ENCODE results near the gene RAB9A.
A peak's percentile ranks its signal among the peaks of the same experiment; 100 is the strongest.

RAB9A gene

GRCh38 chrX:13691841-13692371, 3.0 kb downstream of the RAB9A start:
- no peaks in the 10 kb centered on the region for H3K36me3 ChIP-seq (ENCODE audit: control insufficient read depth in 1 of 2, insufficient read depth in 2 of 2, low read length in 2 of 2)
- H3K27me3 ChIP-seq (ENCODE audit: low read depth, low read length) = no peaks in the 10 kb centered on the region
- no peak overlapping the region for H3K4me3 ChIP-seq (ENCODE audit: low read depth in 1 of 2, low read length in 2 of 2)
- H3K9me3 ChIP-seq (ENCODE audit: control insufficient read depth in 1 of 2, low read length in 2 of 2) = no peaks in the 10 kb centered on the region
- peaks cover 5 to 29% of the 10 kb centered on the region in 2 donors for H3K4me1 ChIP-seq (ENCODE audit: control insufficient read depth in 1 of 2, insufficient read depth in 2 of 2, low read length in 2 of 2)
- H3K27ac ChIP-seq (ENCODE audit: low read length) = no peak overlapping the region

GRCh38 chrX:13692771-13693231, 3.9 kb downstream of the RAB9A start:
- H3K36me3 ChIP-seq (ENCODE audit: control insufficient read depth in 1 of 2, insufficient read depth in 2 of 2, low read length in 2 of 2) = no peaks in the 10 kb centered on the region
- H3K27ac ChIP-seq (ENCODE audit: low read length) = no peak overlapping the region
- no peaks in the 10 kb centered on the region for H3K27me3 ChIP-seq (ENCODE audit: low read depth, low read length)
- no peaks in the 10 kb centered on the region for H3K9me3 ChIP-seq (ENCODE audit: control insufficient read depth in 1 of 2, low read length in 2 of 2)
- peaks cover 5 to 37% of the 10 kb centered on the region in 2 donors for H3K4me1 ChIP-seq (ENCODE audit: control insufficient read depth in 1 of 2, insufficient read depth in 2 of 2, low read length in 2 of 2)
- no peak overlapping the region for H3K4me3 ChIP-seq (ENCODE audit: low read depth in 1 of 2, low read length in 2 of 2)

GRCh38 chrX:13693341-13693961, 4.5 kb downstream of the RAB9A start:
- no peaks in the 10 kb centered on the region for H3K27me3 ChIP-seq (ENCODE audit: low read depth, low read length)
- no peaks in the 10 kb centered on the region for H3K36me3 ChIP-seq (ENCODE audit: control insufficient read depth in 1 of 2, insufficient read depth in 2 of 2, low read length in 2 of 2)
- no peak overlapping the region for H3K27ac ChIP-seq (ENCODE audit: low read length)
- H3K9me3 ChIP-seq (ENCODE audit: control insufficient read depth in 1 of 2, low read length in 2 of 2) = no peaks in the 10 kb centered on the region
- H3K4me1 ChIP-seq (ENCODE audit: control insufficient read depth in 1 of 2, insufficient read depth in 2 of 2, low read length in 2 of 2) = peaks cover 5 to 40% of the 10 kb centered on the region in 2 donors
- H3K4me3 ChIP-seq (ENCODE audit: low read depth in 1 of 2, low read length in 2 of 2) = no peak overlapping the region

GRCh38 chrX:13694359-13694758, 5.4 kb downstream of the RAB9A start:
- Histone ChIP-seq H3K4me1 (ENCODE audit: control insufficient read depth in 1 of 2, insufficient read depth in 2 of 2, low read length in 2 of 2) (peaks cover 11 to 49% of the 10 kb centered on the region in 2 donors), H3K36me3 (ENCODE audit: control insufficient read depth in 1 of 2, insufficient read depth in 2 of 2, low read length in 2 of 2) (no peaks in the 10 kb centered on the region), H3K27me3 (ENCODE audit: low read depth, low read length) (no peaks in the 10 kb centered on the region), H3K27ac (ENCODE audit: low read length) (no peak overlapping the region), H3K9me3 (ENCODE audit: control insufficient read depth in 1 of 2, low read length in 2 of 2) (no peaks in the 10 kb centered on the region), H3K4me3 (ENCODE audit: low read depth in 1 of 2, low read length in 2 of 2) (no peak overlapping the region)

- Histone ChIP-seq H3K27ac (ENCODE audit: low read length) (no peak overlapping the region), H3K4me3 (ENCODE audit: low read depth in 1 of 2, low read length in 2 of 2) (no peak overlapping the region), H3K27me3 (ENCODE audit: low read depth, low read length) (no peaks in the 10 kb centered on the region), H3K36me3 (ENCODE audit: control insufficient read depth in 1 of 2, insufficient read depth in 2 of 2, low read length in 2 of 2) (no peaks in the 10 kb centered on the region), H3K4me1 (ENCODE audit: control insufficient read depth in 1 of 2, insufficient read depth in 2 of 2, low read length in 2 of 2) (peaks cover 11 to 49% of the 10 kb centered on the region in 2 donors), H3K9me3 (ENCODE audit: control insufficient read depth in 1 of 2, low read length in 2 of 2) (no peaks in the 10 kb centered on the region)
These were observed 6.1 kb downstream of the RAB9A start for GRCh38 chrX:13694983-13695382.

GRCh38 chrX:13695601-13696115, 6.7 kb downstream of the RAB9A start:
- Histone ChIP-seq H3K27me3 (ENCODE audit: low read depth, low read length) (no peaks in the 10 kb centered on the region), H3K36me3 (ENCODE audit: control insufficient read depth in 1 of 2, insufficient read depth in 2 of 2, low read length in 2 of 2) (no peaks in the 10 kb centered on the region), H3K9me3 (ENCODE audit: control insufficient read depth in 1 of 2, low read length in 2 of 2) (no peaks in the 10 kb centered on the region), H3K27ac (ENCODE audit: low read length) (no peak overlapping the region), H3K4me3 (ENCODE audit: low read depth in 1 of 2, low read length in 2 of 2) (no peak overlapping the region), H3K4me1 (ENCODE audit: control insufficient read depth in 1 of 2, insufficient read depth in 2 of 2, low read length in 2 of 2) (peaks cover 11 to 49% of the 10 kb centered on the region in 2 donors)

GRCh38 chrX:13697455-13697854, 8.5 kb downstream of the RAB9A start:
- Histone ChIP-seq H3K27ac (ENCODE audit: low read length) (no peak overlapping the region), H3K4me1 (ENCODE audit: control insufficient read depth in 1 of 2, insufficient read depth in 2 of 2, low read length in 2 of 2) (peaks cover 15 to 47% of the 10 kb centered on the region in 2 donors), H3K9me3 (ENCODE audit: control insufficient read depth in 1 of 2, low read length in 2 of 2) (no peaks in the 10 kb centered on the region), H3K36me3 (ENCODE audit: control insufficient read depth in 1 of 2, insufficient read depth in 2 of 2, low read length in 2 of 2) (no peaks in the 10 kb centered on the region), H3K27me3 (ENCODE audit: low read depth, low read length) (no peaks in the 10 kb centered on the region), H3K4me3 (ENCODE audit: low read depth in 1 of 2, low read length in 2 of 2) (no peak overlapping the region)

- Histone ChIP-seq H3K36me3 (ENCODE audit: control insufficient read depth in 1 of 2, insufficient read depth in 2 of 2, low read length in 2 of 2) (no peaks in the 10 kb centered on the region), H3K27me3 (ENCODE audit: low read depth, low read length) (no peaks in the 10 kb centered on the region), H3K4me3 (ENCODE audit: low read depth in 1 of 2, low read length in 2 of 2) (no peak overlapping the region), H3K4me1 (ENCODE audit: control insufficient read depth in 1 of 2, insufficient read depth in 2 of 2, low read length in 2 of 2) (peaks cover 15 to 43% of the 10 kb centered on the region in 2 donors), H3K27ac (ENCODE audit: low read length) (no peak overlapping the region), H3K9me3 (ENCODE audit: control insufficient read depth in 1 of 2, low read length in 2 of 2) (no peaks in the 10 kb centered on the region)
These were observed 9.0 kb downstream of the RAB9A start for GRCh38 chrX:13697976-13698375.

- Histone ChIP-seq H3K27ac (ENCODE audit: low read length) (peak overlapping the region; percentile 58), H3K4me1 (ENCODE audit: control insufficient read depth in 1 of 2, insufficient read depth in 2 of 2, low read length in 2 of 2) (peaks cover 15 to 44% of the 10 kb centered on the region in 2 donors), H3K36me3 (ENCODE audit: control insufficient read depth in 1 of 2, insufficient read depth in 2 of 2, low read length in 2 of 2) (no peaks in the 10 kb centered on the region), H3K27me3 (ENCODE audit: low read depth, low read length) (no peaks in the 10 kb centered on the region), H3K4me3 (ENCODE audit: low read depth in 1 of 2, low read length in 2 of 2) (no peak overlapping the region), H3K9me3 (ENCODE audit: control insufficient read depth in 1 of 2, low read length in 2 of 2) (no peaks in the 10 kb centered on the region)
These were observed 9.5 kb downstream of the RAB9A start for GRCh38 chrX:13698432-13698831.

GRCh38 chrX:13699183-13699826, 10.4 kb downstream of the RAB9A start:
- Histone ChIP-seq H3K9me3 (ENCODE audit: control insufficient read depth in 1 of 2, low read length in 2 of 2) (no peaks in the 10 kb centered on the region), H3K36me3 (ENCODE audit: control insufficient read depth in 1 of 2, insufficient read depth in 2 of 2, low read length in 2 of 2) (no peaks in the 10 kb centered on the region), H3K4me3 (ENCODE audit: low read depth in 1 of 2, low read length in 2 of 2) (no peak overlapping the region), H3K27ac (ENCODE audit: low read length) (no peak overlapping the region), H3K4me1 (ENCODE audit: control insufficient read depth in 1 of 2, insufficient read depth in 2 of 2, low read length in 2 of 2) (peaks cover 11 to 40% of the 10 kb centered on the region in 2 donors), H3K27me3 (ENCODE audit: low read depth, low read length) (no peaks in the 10 kb centered on the region)

- H3K4me1 ChIP-seq (ENCODE audit: control insufficient read depth in 1 of 2, insufficient read depth in 2 of 2, low read length in 2 of 2) = peaks cover 9 to 35% of the 10 kb centered on the region in 2 donors
- H3K27ac ChIP-seq (ENCODE audit: low read length) = no peak overlapping the region
- no peaks in the 10 kb centered on the region for H3K9me3 ChIP-seq (ENCODE audit: control insufficient read depth in 1 of 2, low read length in 2 of 2)
- no peaks in the 10 kb centered on the region for H3K36me3 ChIP-seq (ENCODE audit: control insufficient read depth in 1 of 2, insufficient read depth in 2 of 2, low read length in 2 of 2)
- H3K4me3 ChIP-seq (ENCODE audit: low read depth in 1 of 2, low read length in 2 of 2) = no peak overlapping the region
- H3K27me3 ChIP-seq (ENCODE audit: low read depth, low read length) = no peaks in the 10 kb centered on the region
These were observed 11.5 kb downstream of the RAB9A start for GRCh38 chrX:13700380-13700779.

Data from muscle layer of duodenum (tissue), 2 donors.